Vagina (tissue), 2 donors: ENCODE results near the gene TMEM37.

Experiments
- CTCF ChIP-seq, 3 experiments: fragments of 450-650 bp in 2 of 3; fragments of 200-600 bp in 1 of 3; sonication (generic) in 1 of 3; IDR thresholded peaks; one replicate each; pipeline ENCODE4 v1.5.1; 2017 to 2019; ENCODE audit warnings: antibody characterized with exemption in 3 of 3, mild to moderate bottlenecking in 2 of 3, moderate library complexity in 2 of 3
- POLR2A ChIP-seq, 2 donors: fragments of 450-650 bp; IDR thresholded peaks; one replicate each; pipeline ENCODE4 v1.6.1; 2017; ENCODE audit warnings: antibody characterized with exemption in 2 of 2, mild to moderate bottlenecking in 2 of 2, moderate library complexity in 2 of 2
- POLR2AphosphoS5 ChIP-seq, 2 donors: sonication (generic); formaldehyde crosslinking; IDR thresholded peaks; one replicate each; pipeline ENCODE4 v1.9.0; 2017; ENCODE audit warnings: antibody characterized with exemption in 2 of 2, mild to moderate bottlenecking in 2 of 2, low read depth in 1 of 2; ENCODE audit not compliant: insufficient read depth in 1 of 2

- TF ChIP-seq CTCF (IDR thresholded peaks at IDR 0.05) (no peak), POLR2A (IDR thresholded peaks at IDR 0.05) (no peak), POLR2AphosphoS5 (IDR thresholded peaks at IDR 0.05; ENCODE audit: insufficient read depth in 1 of 2, low read depth in 1 of 2) (no peak)
These were observed 9.2 kb downstream of the TMEM37 start for GRCh38 chr2:119440873-119441272.
